ELR (cell line): ENCODE results near the gene PPP1R14C.
"Not testable (repeated sequence)": the region's sequence is repeated elsewhere in the genome, so short reads cannot be mapped to it uniquely, and the experiment has no call there.

Source experiments
- DNase-seq: peaks from one replicate; pipeline ENCODE4 v3.0.0-alpha.2; 2015; ENCODE audit warnings: low read depth

The PPP1R14C gene

DNA sequence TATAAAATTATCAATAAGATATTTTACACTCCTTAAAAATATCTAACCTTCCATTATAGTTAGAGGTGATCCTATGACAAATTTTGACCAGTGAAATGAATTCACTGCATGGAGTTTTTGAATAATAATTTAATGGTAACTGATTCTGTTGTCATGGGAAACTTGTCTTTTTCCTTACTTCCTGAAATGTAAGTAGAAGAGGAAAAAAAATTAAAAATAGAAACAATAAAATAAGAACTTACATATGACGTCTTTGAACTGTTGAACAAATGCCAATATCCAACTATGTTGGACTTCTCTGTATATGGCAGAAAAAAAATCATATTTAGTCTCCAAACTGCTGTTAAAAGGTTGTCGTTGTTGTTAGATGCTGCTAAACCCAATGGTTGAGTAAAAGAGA, 26.3 kb downstream of the PPP1R14C start:
- DNase-seq, result no peak

GRCh38 chr6:150169609-150170008, 26.8 kb downstream of the PPP1R14C start:
- peak; percentile 64 for DNase-seq

- DNase-seq, result no peak
Observed at GRCh38 chr6:150172929-150173328, 30.1 kb downstream of the PPP1R14C start.

GRCh38 chr6:150175586-150176151, 32.8 kb downstream of the PPP1R14C start:
- DNase-seq, result no peak

DNA sequence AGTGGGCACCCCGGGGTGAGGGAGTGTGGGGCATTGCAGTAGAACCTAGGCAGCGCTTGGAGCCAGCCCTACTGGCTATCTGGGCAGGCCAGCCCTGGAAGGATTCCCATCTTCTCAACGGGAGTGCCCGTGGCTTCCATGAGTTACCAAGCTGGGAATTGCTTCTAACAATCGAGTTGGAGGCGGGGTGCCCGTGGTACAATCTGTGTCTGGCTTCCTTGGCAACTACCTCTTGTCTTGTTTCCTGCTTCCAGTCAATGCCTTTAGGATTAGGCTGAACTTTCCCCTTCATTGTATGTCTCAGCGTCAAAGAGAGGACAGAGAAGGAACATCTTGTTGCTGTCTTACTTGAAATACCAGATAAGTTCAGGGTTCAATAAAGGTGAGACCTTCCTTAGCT, 33.3 kb downstream of the PPP1R14C start:
- DNase-seq, result no peak

GRCh38 chr6:150176659-150177058, 33.8 kb downstream of the PPP1R14C start:
- no peak for DNase-seq

- no peak for DNase-seq
Observed at GRCh38 chr6:150177259-150177951, 34.6 kb downstream of the PPP1R14C start.

GRCh38 chr6:150177952-150178520, 35.2 kb downstream of the PPP1R14C start:
- no peak for DNase-seq

DNA sequence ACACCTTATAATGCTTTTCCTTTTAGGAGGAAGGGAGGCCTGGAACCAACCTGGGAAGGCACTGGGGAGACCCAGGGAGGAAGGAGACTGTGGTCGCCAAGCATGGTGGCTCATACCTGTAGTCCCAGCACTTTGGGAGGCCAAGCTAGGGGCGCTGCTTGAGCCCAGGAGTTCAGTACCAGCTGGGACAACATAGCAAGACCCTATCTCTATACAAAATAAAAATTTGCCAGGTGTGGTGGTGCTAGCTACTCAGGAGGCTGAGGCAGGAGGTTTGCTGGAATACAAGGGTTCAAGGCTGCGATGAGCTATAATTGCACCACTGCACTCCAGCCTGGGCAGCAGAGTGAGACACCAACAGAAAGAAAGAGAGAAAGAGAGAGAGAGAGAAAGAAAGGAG, 36.2 kb downstream of the PPP1R14C start:
- DNase-seq, result no peak

GRCh38 chr6:150179907-150180424, 37.1 kb downstream of the PPP1R14C start:
- not testable (repeated sequence) for DNase-seq

GRCh38 chr6:150180517-150180916, 37.7 kb downstream of the PPP1R14C start:
- no peak for DNase-seq

- DNase-seq, result no peak
Observed at GRCh38 chr6:150182460-150183078, 39.7 kb downstream of the PPP1R14C start.

DNA sequence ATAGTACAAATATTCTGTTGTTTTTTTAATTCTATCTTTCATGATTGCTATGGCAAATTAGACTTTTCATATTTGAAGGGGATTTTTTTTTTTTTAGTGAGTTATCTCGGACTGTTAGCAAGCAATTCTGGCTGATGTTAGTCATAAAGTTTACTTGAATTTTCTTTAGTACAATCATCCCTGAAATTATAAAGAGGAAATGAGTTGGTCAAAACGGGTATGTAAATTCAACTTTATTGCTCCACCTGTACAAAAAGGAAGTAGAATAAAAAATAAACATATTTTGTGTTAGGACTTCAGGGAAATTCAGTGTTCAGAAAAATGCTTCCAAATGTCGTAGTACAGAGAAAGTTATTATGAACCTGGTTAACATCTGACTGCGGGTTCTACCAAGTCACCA, 40.3 kb downstream of the PPP1R14C start:
- peak; percentile 10 for DNase-seq

- DNase-seq, result no peak
Observed at GRCh38 chr6:150183966-150184365, 41.1 kb downstream of the PPP1R14C start.

GRCh38 chr6:150184850-150185731, 42.2 kb downstream of the PPP1R14C start:
- DNase-seq, result no peak

- DNase-seq, result no peak
Observed at GRCh38 chr6:150185732-150186117, 42.9 kb downstream of the PPP1R14C start.

DNA sequence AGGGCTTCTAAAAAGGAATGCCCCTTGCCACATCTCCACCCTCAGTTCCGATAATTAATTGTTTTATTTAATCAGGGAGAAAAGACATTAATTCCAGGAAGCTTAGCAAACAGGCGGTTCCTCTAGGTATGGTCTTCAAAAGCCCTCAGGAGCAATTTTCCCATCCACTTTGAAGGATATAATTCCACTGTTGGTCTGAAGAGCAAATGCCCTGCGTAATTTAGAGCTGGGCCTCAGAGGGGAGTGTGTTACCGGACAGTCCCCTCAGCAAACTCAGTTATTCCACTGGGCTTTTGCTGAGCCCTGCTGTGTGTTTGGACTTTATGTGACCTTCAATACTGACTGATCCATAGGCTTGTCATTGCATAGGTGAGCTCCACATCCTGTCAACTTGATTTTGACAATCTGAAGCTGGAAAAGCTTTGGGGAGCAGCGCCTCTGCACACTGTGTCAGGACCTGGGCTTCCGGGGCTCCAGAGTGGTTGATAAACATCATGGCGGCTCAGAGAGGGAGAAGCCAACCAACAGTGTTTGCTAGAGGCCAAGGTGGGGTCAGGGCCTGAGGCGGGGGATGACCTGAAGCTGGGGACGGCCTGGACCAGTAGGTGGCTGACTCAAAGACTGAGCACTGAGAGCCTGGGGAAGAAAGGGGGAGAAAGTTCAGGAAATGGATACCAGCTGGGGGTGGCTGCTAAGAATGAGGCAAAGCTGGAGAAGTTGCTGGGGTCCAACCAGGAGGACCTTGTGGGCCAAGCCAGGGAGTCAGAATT, 43.5 kb downstream of the PPP1R14C start:
- DNase-seq, result no peak

DNA sequence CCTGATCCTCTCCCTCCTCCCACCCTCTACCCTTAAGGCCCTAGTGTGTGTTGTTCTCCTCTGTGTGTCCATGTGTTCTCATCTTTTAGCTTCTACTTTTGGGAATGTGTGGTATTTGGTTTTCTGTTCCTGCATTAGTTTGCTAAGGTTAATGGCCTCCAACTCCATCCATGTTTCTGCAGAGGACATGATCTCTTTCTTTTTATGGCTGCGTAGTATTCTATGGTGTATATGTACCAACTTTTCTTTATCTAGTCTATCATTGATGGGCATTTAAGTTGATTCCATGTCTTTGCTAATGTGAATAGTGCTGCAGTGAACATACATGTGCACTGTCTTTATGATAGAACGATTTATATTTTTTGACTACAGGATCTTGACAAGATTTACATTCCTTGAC, 44.6 kb downstream of the PPP1R14C start:
- DNase-seq, result not testable (repeated sequence)

DNA sequence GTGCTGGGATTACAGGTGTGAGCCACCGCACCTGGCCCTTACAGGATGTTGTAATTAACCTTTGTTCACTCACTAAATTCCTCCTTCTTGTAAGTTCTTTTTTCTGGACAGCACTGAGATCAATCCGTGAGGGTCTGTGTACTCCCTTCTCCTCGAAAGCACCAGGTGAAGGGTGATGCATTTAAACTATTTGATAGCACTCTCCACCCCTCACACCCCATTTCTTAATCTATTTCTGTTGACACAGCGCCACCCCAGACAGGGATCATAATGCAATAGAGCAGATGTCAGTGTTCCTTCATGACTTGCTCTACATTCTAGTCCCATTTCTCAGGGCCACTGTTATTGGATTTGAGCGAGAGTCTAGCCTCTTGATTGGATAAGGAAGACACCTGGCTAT, 46.3 kb downstream of the PPP1R14C start:
- DNase-seq, result no peak

DNA sequence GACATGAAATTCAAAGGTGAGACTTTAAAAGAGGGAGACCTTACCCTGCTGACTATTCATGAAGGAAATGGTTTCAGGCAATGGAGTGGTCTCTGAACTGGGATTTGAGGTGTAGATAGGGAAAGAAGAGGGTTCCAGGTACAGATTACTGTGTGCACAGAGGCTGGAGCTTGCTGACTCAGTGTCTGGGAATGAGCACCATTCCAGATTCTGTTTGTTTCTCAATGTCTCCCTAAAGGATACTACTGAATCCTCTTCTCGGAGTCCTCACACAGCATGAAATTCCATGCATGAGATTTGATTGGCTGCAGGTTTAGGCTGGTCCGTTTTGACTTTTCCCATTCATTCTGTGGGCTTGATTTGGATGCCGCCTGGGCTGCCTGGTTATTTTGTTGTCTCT, 49.0 kb downstream of the PPP1R14C start:
- peak; percentile 8 for DNase-seq

DNA sequence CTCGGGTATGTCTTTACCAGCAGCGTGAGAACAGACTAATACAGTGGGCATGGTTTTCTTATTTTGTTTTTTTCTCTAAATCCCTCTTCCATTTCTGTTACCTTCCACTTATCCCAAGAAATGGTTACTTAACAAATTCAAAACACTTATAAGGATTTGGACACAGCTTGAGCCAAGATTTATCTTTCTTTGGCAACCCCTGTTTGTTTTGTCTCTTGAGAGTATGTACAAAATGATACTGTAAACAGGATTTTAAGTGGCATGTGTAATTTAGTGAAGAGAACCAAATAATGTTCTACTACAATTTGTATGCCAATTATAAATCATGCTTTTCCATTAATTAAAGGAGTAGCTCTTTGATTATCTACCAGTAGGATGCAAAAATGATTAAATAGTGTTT, 51.4 kb downstream of the PPP1R14C start:
- DNase-seq, result no peak
